ENCODE results near the gene FSIP1. TPM values are rescaled to one million over a fixed set of nuclear protein-coding genes. Genes with fewer than 3 reads are reported as not detected.
A peak's percentile ranks its signal among the peaks of the same experiment; 100 is the strongest.

Gene FSIP1
- total RNA-seq, 6 donors from 2014 or later: 0.26 to 3.2 (median 0.79) TPM; not detected in 2

- peak overlapping the region; percentile 49 to 76 (median 74) for H3K27ac ChIP-seq
- peaks cover 23 to 33% (median 30%) of the 10 kb centered on the region in 4 donors for H3K4me1 ChIP-seq
- H3K4me3 ChIP-seq: no peak overlapping the region
- 48 to 56% methylated on average over 6 of the region's 6 CpGs for WGBS, 2 donors
- TF ChIP-seq POLR2A (IDR thresholded peaks at IDR 0.05) (peak in 1 of 4 donors; percentile 25), CTCF (IDR thresholded peaks at IDR 0.05) (peak in 2 of 6 experiments; percentile 7 to 20), POLR2AphosphoS5 (IDR thresholded peaks at IDR 0.05) (peak; percentile 24 to 72), EP300 (IDR thresholded peaks at IDR 0.05) (peak in 1 of 4 donors; percentile 40)
- H3K9me3 ChIP-seq: no peaks in the 10 kb centered on the region
- H3K36me3 ChIP-seq: no peaks in the 10 kb centered on the region
- DNase-seq (peak in 1 of 2 donors; percentile 68), ATAC-seq (ENCODE audit: low FRiP score in 2 of 2) (peak; percentile 73 to 81)
- no peaks in the 10 kb centered on the region for H3K27me3 ChIP-seq
Observed at GRCh38 chr15:39624806-39625205, 157.8 kb downstream of the FSIP1 start.

GRCh38 chr15:39623529-39623931 is 159.1 kb downstream of the FSIP1 start:
- H3K36me3 ChIP-seq: no peaks in the 10 kb centered on the region
- H3K9me3 ChIP-seq: no peaks in the 10 kb centered on the region
- peaks cover 20 to 24% (median 22%) of the 10 kb centered on the region in 4 donors for H3K4me1 ChIP-seq
- no peak for ATAC-seq (ENCODE audit: low FRiP score in 2 of 2)
- H3K27ac ChIP-seq: peak overlapping the region in 1 of 4 donors; percentile 4
- H3K4me3 ChIP-seq: no peak overlapping the region
- 72 to 78% methylated on average over 4 of the region's 4 CpGs for WGBS, 2 donors
- TF ChIP-seq POLR2A (IDR thresholded peaks at IDR 0.05) (no peak), POLR2AphosphoS5 (IDR thresholded peaks at IDR 0.05) (no peak), EP300 (IDR thresholded peaks at IDR 0.05) (no peak)
- no peaks in the 10 kb centered on the region for H3K27me3 ChIP-seq
- DNase-seq: no peak

GRCh38 chr15:39622660-39623516 is 159.8 kb downstream of the FSIP1 start:
- TF ChIP-seq POLR2AphosphoS5 (IDR thresholded peaks at IDR 0.05) (no peak), POLR2A (IDR thresholded peaks at IDR 0.05) (no peak), CTCF (IDR thresholded peaks at IDR 0.05) (no peak), EP300 (IDR thresholded peaks at IDR 0.05) (no peak)
- H3K27ac ChIP-seq: peak overlapping the region in 2 of 4 donors; percentile 8 to 43
- no peaks in the 10 kb centered on the region for H3K9me3 ChIP-seq
- no peak overlapping the region for H3K4me3 ChIP-seq
- no peaks in the 10 kb centered on the region for H3K36me3 ChIP-seq
- DNase-seq (no peak), ATAC-seq (ENCODE audit: low FRiP score in 2 of 2) (no peak)
- H3K27me3 ChIP-seq: no peaks in the 10 kb centered on the region
- peaks cover 14 to 20% (median 20%) of the 10 kb centered on the region in 4 donors for H3K4me1 ChIP-seq
- WGBS, 2 donors: 78 to 83% methylated on average over 6 of the region's 6 CpGs

- DNase-seq (no peak), ATAC-seq (ENCODE audit: low FRiP score in 2 of 2) (no peak)
- no peak overlapping the region for H3K4me3 ChIP-seq
- H3K27ac ChIP-seq: no peak overlapping the region
- TF ChIP-seq POLR2A (IDR thresholded peaks at IDR 0.05) (no peak), POLR2AphosphoS5 (IDR thresholded peaks at IDR 0.05) (no peak), EP300 (IDR thresholded peaks at IDR 0.05) (no peak), CTCF (IDR thresholded peaks at IDR 0.05) (no peak)
- 84 to 86% methylated on average over 1 of the region's 1 CpG for WGBS, 2 donors
- no peaks in the 10 kb centered on the region for H3K27me3 ChIP-seq
- no peaks in the 10 kb centered on the region for H3K9me3 ChIP-seq
- H3K36me3 ChIP-seq: no peaks in the 10 kb centered on the region
- H3K4me1 ChIP-seq: peaks cover 14 to 19% (median 18%) of the 10 kb centered on the region in 4 donors
Observed at GRCh38 chr15:39621976-39622375, 160.7 kb downstream of the FSIP1 start.

GRCh38 chr15:39621210-39621609 is 161.4 kb downstream of the FSIP1 start:
- peaks cover 14 to 19% (median 18%) of the 10 kb centered on the region in 4 donors for H3K4me1 ChIP-seq
- TF ChIP-seq POLR2AphosphoS5 (IDR thresholded peaks at IDR 0.05): no peak
- no peak for TF ChIP-seq POLR2A (IDR thresholded peaks at IDR 0.05)
- no peak for TF ChIP-seq EP300 (IDR thresholded peaks at IDR 0.05)
- no peak for TF ChIP-seq CTCF (IDR thresholded peaks at IDR 0.05)
- no peak overlapping the region for H3K4me3 ChIP-seq
- no peak for ATAC-seq (ENCODE audit: low FRiP score in 2 of 2)
- no peak overlapping the region for H3K27ac ChIP-seq
- DNase-seq: no peak
- no peaks in the 10 kb centered on the region for H3K36me3 ChIP-seq
- H3K9me3 ChIP-seq: no peaks in the 10 kb centered on the region
- 84 to 89% methylated on average over 1 of the region's 1 CpG for WGBS, 2 donors
- no peaks in the 10 kb centered on the region for H3K27me3 ChIP-seq

All from upper lobe of left lung (tissue), 6 donors.